ENCODE results near the gene SMYD3.

Gene SMYD3

DNA sequence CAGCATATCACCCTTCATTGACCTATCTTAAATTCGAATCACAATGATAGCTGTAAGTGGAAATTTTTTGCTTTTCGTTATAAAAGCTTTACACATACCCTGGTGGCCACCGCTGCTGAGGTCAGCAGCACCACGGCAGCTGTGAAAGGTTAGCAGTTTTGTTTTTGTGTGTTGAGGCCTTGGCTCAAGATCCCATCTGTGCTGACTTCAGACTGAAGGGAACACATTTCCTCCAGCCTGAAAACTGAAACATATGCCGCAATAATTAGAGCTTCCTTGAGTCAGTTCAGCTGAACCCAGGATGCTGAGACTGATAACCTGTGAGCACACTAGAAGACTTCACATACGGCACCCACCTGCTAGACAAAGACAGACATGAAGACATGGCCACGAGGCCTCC, 103.0 kb downstream of the SMYD3 start:
- H3K4me3 ChIP-seq (ENCODE audit: low read depth in 1 of 5, low read length in 5 of 5): no peak overlapping the region
- H3K36me3 ChIP-seq (ENCODE audit: control insufficient read depth in 5 of 5, insufficient read depth in 5 of 5, low read length in 5 of 5): no peaks in the 10 kb centered on the region
- no peaks in the 10 kb centered on the region for H3K4me1 ChIP-seq (ENCODE audit: control insufficient read depth in 5 of 5, insufficient read depth in 5 of 5, low read length in 5 of 5)
- no peaks in the 10 kb centered on the region for H3K9me3 ChIP-seq (ENCODE audit: control insufficient read depth in 5 of 5, low read length in 5 of 5)
- no peak overlapping the region for H3K9ac ChIP-seq (ENCODE audit: low read length in 5 of 5)
- no peak overlapping the region for H3K27ac ChIP-seq (ENCODE audit: low read depth, low read length)
- H3K27me3 ChIP-seq (ENCODE audit: control insufficient read depth in 5 of 5, insufficient read depth in 4 of 5, low read length in 5 of 5): no peaks in the 10 kb centered on the region

DNA sequence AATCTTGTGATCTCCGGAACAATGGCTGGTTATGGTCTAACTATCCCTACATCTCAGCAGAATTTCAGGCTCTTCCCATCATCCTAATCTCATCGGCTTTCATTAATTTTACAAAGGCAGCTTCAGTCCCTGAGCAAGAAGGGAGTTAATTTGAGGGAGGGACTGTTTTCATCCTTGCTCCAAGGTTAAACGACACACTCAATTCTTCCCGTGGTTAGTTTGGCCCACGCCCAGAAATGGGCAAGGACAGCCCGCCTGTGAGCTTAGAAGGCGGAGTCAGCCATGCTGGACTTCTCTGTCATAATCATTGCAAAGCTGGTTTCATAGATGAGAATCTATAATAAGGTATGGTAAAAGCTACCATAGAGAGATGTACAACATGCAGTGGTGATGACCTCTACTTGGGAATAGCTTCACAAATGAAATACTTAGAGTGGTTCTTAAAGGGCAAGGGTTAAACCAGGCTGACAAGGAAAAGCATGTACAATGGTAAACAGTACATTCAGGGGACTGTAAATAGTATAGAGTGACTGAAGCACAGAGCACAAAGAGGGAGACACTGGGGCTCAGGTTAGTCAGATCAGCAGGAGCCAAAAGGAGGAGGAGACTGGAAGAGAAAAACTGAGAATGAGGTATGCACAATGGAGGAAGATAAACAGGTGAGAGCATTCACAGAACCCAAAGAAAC, 108.8 kb downstream of the SMYD3 start:
- Histone ChIP-seq H3K9me3 (ENCODE audit: control insufficient read depth in 5 of 5, low read length in 5 of 5) (no peaks in the 10 kb centered on the region), H3K4me1 (ENCODE audit: control insufficient read depth in 5 of 5, insufficient read depth in 5 of 5, low read length in 5 of 5) (no peaks in the 10 kb centered on the region), H3K36me3 (ENCODE audit: control insufficient read depth in 5 of 5, insufficient read depth in 5 of 5, low read length in 5 of 5) (no peaks in the 10 kb centered on the region), H3K9ac (ENCODE audit: low read length in 5 of 5) (no peak overlapping the region), H3K27ac (ENCODE audit: low read depth, low read length) (no peak overlapping the region), H3K27me3 (ENCODE audit: control insufficient read depth in 5 of 5, insufficient read depth in 4 of 5, low read length in 5 of 5) (no peaks in the 10 kb centered on the region), H3K4me3 (ENCODE audit: low read depth in 1 of 5, low read length in 5 of 5) (no peak overlapping the region)

DNA sequence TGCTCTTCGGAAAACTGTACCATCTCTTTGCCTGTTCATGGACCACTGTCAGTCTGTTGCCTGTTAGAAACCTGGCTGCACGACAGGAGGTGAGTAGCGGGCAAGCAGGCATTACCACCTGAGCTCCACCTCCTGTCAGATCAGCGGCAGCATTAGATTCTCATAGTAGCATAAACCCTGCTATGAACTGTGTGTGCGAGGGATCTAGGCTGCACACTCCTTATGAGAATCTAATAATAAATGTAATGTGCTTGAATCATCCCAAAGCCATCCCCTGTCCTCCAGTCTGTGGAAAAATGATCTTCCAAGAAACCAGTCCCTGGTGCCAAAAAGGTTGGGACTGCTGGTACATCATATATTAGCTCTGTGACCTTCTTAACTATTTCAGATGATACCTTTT, 110.0 kb downstream of the SMYD3 start:
- no peaks in the 10 kb centered on the region for H3K36me3 ChIP-seq (ENCODE audit: control insufficient read depth in 5 of 5, insufficient read depth in 5 of 5, low read length in 5 of 5)
- H3K27me3 ChIP-seq (ENCODE audit: control insufficient read depth in 5 of 5, insufficient read depth in 4 of 5, low read length in 5 of 5): no peaks in the 10 kb centered on the region
- H3K9me3 ChIP-seq (ENCODE audit: control insufficient read depth in 5 of 5, low read length in 5 of 5): peaks cover 0 to 5% (median 0%) of the 10 kb centered on the region in 5 donors

DNA sequence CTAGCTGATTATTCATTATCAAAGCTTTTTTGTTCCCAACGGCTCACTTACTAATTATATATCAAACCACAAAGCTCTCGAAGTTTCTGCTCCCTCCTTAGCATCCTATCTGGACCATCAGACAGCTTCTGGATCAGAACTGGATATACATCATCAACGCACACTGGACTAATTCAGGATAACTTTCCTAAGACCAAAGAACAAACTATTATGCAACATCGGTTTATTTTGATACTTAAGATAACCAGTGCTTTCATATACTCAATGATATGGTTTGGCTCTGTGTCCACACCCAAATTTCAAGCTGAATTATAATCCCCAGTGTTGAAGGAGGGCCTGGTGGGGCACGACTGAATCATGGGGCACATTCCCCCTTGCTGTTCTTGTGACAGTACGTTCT, 110.8 kb downstream of the SMYD3 start:
- Histone ChIP-seq H3K4me3 (ENCODE audit: low read depth in 1 of 5, low read length in 5 of 5) (no peak overlapping the region), H3K27ac (ENCODE audit: low read depth, low read length) (no peak overlapping the region), H3K27me3 (ENCODE audit: control insufficient read depth in 5 of 5, insufficient read depth in 4 of 5, low read length in 5 of 5) (no peaks in the 10 kb centered on the region), H3K36me3 (ENCODE audit: control insufficient read depth in 5 of 5, insufficient read depth in 5 of 5, low read length in 5 of 5) (no peaks in the 10 kb centered on the region), H3K4me1 (ENCODE audit: control insufficient read depth in 5 of 5, insufficient read depth in 5 of 5, low read length in 5 of 5) (no peaks in the 10 kb centered on the region), H3K9ac (ENCODE audit: low read length in 5 of 5) (no peak overlapping the region), H3K9me3 (ENCODE audit: control insufficient read depth in 5 of 5, low read length in 5 of 5) (peaks cover 1 to 9% (median 5%) of the 10 kb centered on the region in 5 donors)

More for the DNA sequence above, 110.0 kb downstream of the SMYD3 start:
- Histone ChIP-seq H3K4me1 (ENCODE audit: control insufficient read depth in 5 of 5, insufficient read depth in 5 of 5, low read length in 5 of 5) (no peaks in the 10 kb centered on the region), H3K4me3 (ENCODE audit: low read depth in 1 of 5, low read length in 5 of 5) (no peak overlapping the region), H3K27ac (ENCODE audit: low read depth, low read length) (no peak overlapping the region), H3K9ac (ENCODE audit: low read length in 5 of 5) (no peak overlapping the region)

DNA sequence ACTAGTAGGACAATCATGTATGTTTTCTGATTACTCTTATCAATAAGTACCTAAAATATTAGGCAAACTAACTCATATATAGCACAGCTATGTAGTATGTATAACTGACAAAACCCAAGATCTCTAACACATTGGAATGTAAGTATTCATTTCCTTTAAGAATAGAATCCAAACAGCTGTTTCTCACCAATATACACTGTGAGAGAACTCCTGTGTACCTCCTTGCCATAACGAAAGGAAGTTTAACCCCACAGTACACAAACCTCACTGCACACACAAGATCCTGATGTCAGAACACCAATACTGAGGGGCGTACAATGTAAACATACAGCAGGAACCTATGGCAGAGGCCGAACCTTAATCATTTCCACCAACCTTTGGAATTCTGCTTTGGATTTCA, 113.0 kb downstream of the SMYD3 start:
- no peak overlapping the region for H3K27ac ChIP-seq (ENCODE audit: low read depth, low read length)
- H3K4me1 ChIP-seq (ENCODE audit: control insufficient read depth in 5 of 5, insufficient read depth in 5 of 5, low read length in 5 of 5): no peaks in the 10 kb centered on the region
- no peak overlapping the region for H3K9ac ChIP-seq (ENCODE audit: low read length in 5 of 5)
- no peaks in the 10 kb centered on the region for H3K36me3 ChIP-seq (ENCODE audit: control insufficient read depth in 5 of 5, insufficient read depth in 5 of 5, low read length in 5 of 5)
- H3K4me3 ChIP-seq (ENCODE audit: low read depth in 1 of 5, low read length in 5 of 5): no peak overlapping the region
- peaks cover 6 to 15% (median 12%) of the 10 kb centered on the region in 5 donors for H3K9me3 ChIP-seq (ENCODE audit: control insufficient read depth in 5 of 5, low read length in 5 of 5)
- no peaks in the 10 kb centered on the region for H3K27me3 ChIP-seq (ENCODE audit: control insufficient read depth in 5 of 5, insufficient read depth in 4 of 5, low read length in 5 of 5)

- H3K36me3 ChIP-seq (ENCODE audit: control insufficient read depth in 5 of 5, insufficient read depth in 5 of 5, low read length in 5 of 5): no peaks in the 10 kb centered on the region
Observed at GRCh38 chr1:246390855-246391254, 116.2 kb downstream of the SMYD3 start.

DNA sequence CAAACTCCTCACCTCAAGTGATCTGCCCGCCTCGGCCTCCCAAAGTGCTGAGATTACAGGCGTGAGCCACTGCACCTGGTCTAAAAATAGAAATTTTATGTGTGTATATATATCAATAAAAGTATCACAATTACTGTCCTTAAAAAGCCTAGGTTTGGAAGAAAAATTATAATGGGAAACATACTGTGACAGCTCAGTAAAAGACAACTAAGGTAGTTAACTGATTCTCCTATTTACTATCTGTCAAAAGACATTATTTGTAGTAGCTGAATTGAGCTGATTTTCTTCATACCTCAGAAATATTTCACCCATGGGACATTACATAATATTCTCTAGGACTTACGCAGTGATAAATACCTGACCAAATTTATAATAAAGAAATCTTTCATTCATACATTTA, 122.5 kb downstream of the SMYD3 start:
- Histone ChIP-seq H3K27me3 (ENCODE audit: control insufficient read depth in 5 of 5, insufficient read depth in 4 of 5, low read length in 5 of 5) (no peaks in the 10 kb centered on the region), H3K4me3 (ENCODE audit: low read depth in 1 of 5, low read length in 5 of 5) (no peak overlapping the region), H3K9ac (ENCODE audit: low read length in 5 of 5) (no peak overlapping the region), H3K4me1 (ENCODE audit: control insufficient read depth in 5 of 5, insufficient read depth in 5 of 5, low read length in 5 of 5) (no peaks in the 10 kb centered on the region), H3K36me3 (ENCODE audit: control insufficient read depth in 5 of 5, insufficient read depth in 5 of 5, low read length in 5 of 5) (no peaks in the 10 kb centered on the region), H3K27ac (ENCODE audit: low read depth, low read length) (no peak overlapping the region), H3K9me3 (ENCODE audit: control insufficient read depth in 5 of 5, low read length in 5 of 5) (peaks cover 0 to 2% (median 0%) of the 10 kb centered on the region in 5 donors)

More at GRCh38 chr1:246390855-246391254, 116.2 kb downstream of the SMYD3 start:
- H3K9ac ChIP-seq (ENCODE audit: low read length in 5 of 5): no peak overlapping the region
- no peaks in the 10 kb centered on the region for H3K4me1 ChIP-seq (ENCODE audit: control insufficient read depth in 5 of 5, insufficient read depth in 5 of 5, low read length in 5 of 5)
- peaks cover 6 to 15% (median 12%) of the 10 kb centered on the region in 5 donors for H3K9me3 ChIP-seq (ENCODE audit: control insufficient read depth in 5 of 5, low read length in 5 of 5)
- H3K27ac ChIP-seq (ENCODE audit: low read depth, low read length): no peak overlapping the region
- H3K27me3 ChIP-seq (ENCODE audit: control insufficient read depth in 5 of 5, insufficient read depth in 4 of 5, low read length in 5 of 5): no peaks in the 10 kb centered on the region
- H3K4me3 ChIP-seq (ENCODE audit: low read depth in 1 of 5, low read length in 5 of 5): no peak overlapping the region

DNA sequence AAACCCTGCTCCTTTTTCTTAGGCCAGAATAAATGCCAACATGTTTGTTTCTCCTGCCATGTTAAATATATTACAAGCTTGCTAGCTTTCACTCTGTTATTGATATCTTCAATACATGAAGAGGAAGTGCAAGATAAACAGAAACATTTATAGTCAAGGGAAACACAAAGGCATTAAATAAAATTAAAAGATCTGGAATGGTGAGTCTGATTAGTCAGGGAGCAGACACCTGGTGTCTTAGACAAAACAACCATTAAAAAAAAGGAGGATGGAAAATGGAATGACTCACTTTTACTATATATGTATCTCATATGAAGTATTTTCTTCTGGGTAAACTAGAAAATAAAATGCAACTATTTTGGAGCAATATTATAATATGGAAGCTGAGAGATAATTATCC, 123.3 kb downstream of the SMYD3 start:
- Histone ChIP-seq H3K36me3 (ENCODE audit: control insufficient read depth in 5 of 5, insufficient read depth in 5 of 5, low read length in 5 of 5) (no peaks in the 10 kb centered on the region), H3K27me3 (ENCODE audit: control insufficient read depth in 5 of 5, insufficient read depth in 4 of 5, low read length in 5 of 5) (no peaks in the 10 kb centered on the region), H3K9me3 (ENCODE audit: control insufficient read depth in 5 of 5, low read length in 5 of 5) (peaks cover 0 to 2% (median 0%) of the 10 kb centered on the region in 5 donors), H3K4me1 (ENCODE audit: control insufficient read depth in 5 of 5, insufficient read depth in 5 of 5, low read length in 5 of 5) (no peaks in the 10 kb centered on the region), H3K27ac (ENCODE audit: low read depth, low read length) (no peak overlapping the region), H3K9ac (ENCODE audit: low read length in 5 of 5) (no peak overlapping the region), H3K4me3 (ENCODE audit: low read depth in 1 of 5, low read length in 5 of 5) (no peak overlapping the region)

GRCh38 chr1:246383239-246383589, 123.9 kb downstream of the SMYD3 start:
- Histone ChIP-seq H3K4me1 (ENCODE audit: control insufficient read depth in 5 of 5, insufficient read depth in 5 of 5, low read length in 5 of 5) (no peaks in the 10 kb centered on the region), H3K9me3 (ENCODE audit: control insufficient read depth in 5 of 5, low read length in 5 of 5) (peaks cover 0 to 2% (median 0%) of the 10 kb centered on the region in 5 donors), H3K27me3 (ENCODE audit: control insufficient read depth in 5 of 5, insufficient read depth in 4 of 5, low read length in 5 of 5) (no peaks in the 10 kb centered on the region)

GRCh38 chr1:246382589-246383238, 124.4 kb downstream of the SMYD3 start:
- Histone ChIP-seq H3K27me3 (ENCODE audit: control insufficient read depth in 5 of 5, insufficient read depth in 4 of 5, low read length in 5 of 5) (no peaks in the 10 kb centered on the region), H3K4me1 (ENCODE audit: control insufficient read depth in 5 of 5, insufficient read depth in 5 of 5, low read length in 5 of 5) (no peaks in the 10 kb centered on the region), H3K36me3 (ENCODE audit: control insufficient read depth in 5 of 5, insufficient read depth in 5 of 5, low read length in 5 of 5) (no peaks in the 10 kb centered on the region), H3K9me3 (ENCODE audit: control insufficient read depth in 5 of 5, low read length in 5 of 5) (peaks cover 0 to 2% (median 0%) of the 10 kb centered on the region in 5 donors), H3K27ac (ENCODE audit: low read depth, low read length) (no peak overlapping the region), H3K4me3 (ENCODE audit: low read depth in 1 of 5, low read length in 5 of 5) (no peak overlapping the region), H3K9ac (ENCODE audit: low read length in 5 of 5) (no peak overlapping the region)

More at GRCh38 chr1:246383239-246383589, 123.9 kb downstream of the SMYD3 start:
- Histone ChIP-seq H3K36me3 (ENCODE audit: control insufficient read depth in 5 of 5, insufficient read depth in 5 of 5, low read length in 5 of 5) (no peaks in the 10 kb centered on the region), H3K4me3 (ENCODE audit: low read depth in 1 of 5, low read length in 5 of 5) (no peak overlapping the region), H3K9ac (ENCODE audit: low read length in 5 of 5) (no peak overlapping the region), H3K27ac (ENCODE audit: low read depth, low read length) (no peak overlapping the region)
